Endodermal cell (in vitro differentiated cells): ENCODE data around the gene LMX1B. TPM values are rescaled to one million over a fixed set of nuclear protein-coding genes. Genes with fewer than 3 reads are reported as not detected.

ENCODE experiments used
- DNase-seq: peaks from one replicate; pipeline ENCODE4 v3.0.0-alpha.2; 2017
- H3K27ac ChIP-seq: 2 replicates; pipeline ENCODE4 v1.5.1; 2013; ENCODE audit warnings: mild to moderate bottlenecking, low read depth, low read length, moderate library complexity
- H3K27me3 ChIP-seq: 2 replicates; pipeline ENCODE4 v1.6.1; 2013; ENCODE audit warnings: mild to moderate bottlenecking, low read length, moderate library complexity; ENCODE audit not compliant: insufficient read depth, control insufficient read depth, poor library complexity, severe bottlenecking
- H3K36me3 ChIP-seq: 2 replicates; pipeline ENCODE4 v1.7.0; 2013; ENCODE audit warnings: mild to moderate bottlenecking, low read length, moderate library complexity; ENCODE audit not compliant: control insufficient read depth, insufficient read depth
- H3K4me1 ChIP-seq: one replicate; pipeline ENCODE4 v1.7.0; 2013; ENCODE audit warnings: low read length; ENCODE audit not compliant: control insufficient read depth, insufficient read depth
- H3K4me3 ChIP-seq: 2 replicates; pipeline ENCODE4 v1.5.1; 2013; ENCODE audit warnings: mild to moderate bottlenecking, low read length, moderate library complexity
- H3K9ac ChIP-seq: 2 replicates; pipeline ENCODE4 v1.6.1; 2013; ENCODE audit warnings: mild to moderate bottlenecking, low read length, moderate library complexity; ENCODE audit not compliant: poor library complexity, severe bottlenecking; ENCODE audit errors: extremely low read depth
- H3K9me3 ChIP-seq: 2 replicates; pipeline ENCODE4 v1.6.1; 2013; ENCODE audit warnings: mild to moderate bottlenecking, low read length, moderate library complexity; ENCODE audit not compliant: control insufficient read depth
- H3K27ac Mint-ChIP-seq: 2 replicates; pipeline ENCODE4 v1.8.0; 2020; ENCODE audit warnings: mixed read lengths
- H3K27me3 Mint-ChIP-seq: 2 replicates; pipeline ENCODE4 v1.8.0; 2021; ENCODE audit warnings: mild to moderate bottlenecking, mixed read lengths; ENCODE audit not compliant: insufficient read depth
- H3K36me3 Mint-ChIP-seq: 2 replicates; pipeline ENCODE4 v1.8.0; 2020; ENCODE audit warnings: low read depth, mixed read lengths
- H3K4me1 Mint-ChIP-seq: 2 replicates; pipeline ENCODE4 v1.8.0; 2020; ENCODE audit warnings: mixed read lengths
- H3K4me3 Mint-ChIP-seq: 2 replicates; pipeline ENCODE4 v1.8.0; 2020; ENCODE audit warnings: mild to moderate bottlenecking, moderate library complexity, mixed read lengths
- H3K9me3 Mint-ChIP-seq: 2 replicates; pipeline ENCODE4 v1.8.0; 2020; ENCODE audit warnings: mild to moderate bottlenecking, mixed read lengths
- WGBS, 2 experiments: methylation state at CpG; one replicate each; pipeline versions ENCODE4 v1.1.5 to v1.1.7; 2013; ENCODE audit warnings: missing lambda C conversion rate in 2 of 2, mixed read lengths in 1 of 2; ENCODE audit not compliant: insufficient coverage in 1 of 2, insufficient read length in 1 of 2; 5-methylcytosine and 5-hydroxymethylcytosine counted together
- total RNA-seq, 2 donors: library from RNA; stranded (reverse); fragmentation: NEBNext Ultra II Directional in 1 of 2; extraction: Animal tissue kit (Norgen Biotek cat#: 25700) in 1 of 2; gene quantifications; 2 replicates in 1 of 2; 3 replicates in 1 of 2; pipeline ENCODE4 v1.2.1, GENCODE V29; 2021
- TF ChIP-seq, protein P1 (sequence below): fragments of 200-600 bp; sonication (generic); conservative IDR thresholded peaks from 2 replicates; pipeline ENCODE4 v1.5.0; 2021; ENCODE audit warnings: antibody characterized with exemption, mild to moderate bottlenecking

Gene LMX1B
- total RNA-seq, 2 donors from 2014 or later = 11.1 to 11.4 TPM

DNA sequence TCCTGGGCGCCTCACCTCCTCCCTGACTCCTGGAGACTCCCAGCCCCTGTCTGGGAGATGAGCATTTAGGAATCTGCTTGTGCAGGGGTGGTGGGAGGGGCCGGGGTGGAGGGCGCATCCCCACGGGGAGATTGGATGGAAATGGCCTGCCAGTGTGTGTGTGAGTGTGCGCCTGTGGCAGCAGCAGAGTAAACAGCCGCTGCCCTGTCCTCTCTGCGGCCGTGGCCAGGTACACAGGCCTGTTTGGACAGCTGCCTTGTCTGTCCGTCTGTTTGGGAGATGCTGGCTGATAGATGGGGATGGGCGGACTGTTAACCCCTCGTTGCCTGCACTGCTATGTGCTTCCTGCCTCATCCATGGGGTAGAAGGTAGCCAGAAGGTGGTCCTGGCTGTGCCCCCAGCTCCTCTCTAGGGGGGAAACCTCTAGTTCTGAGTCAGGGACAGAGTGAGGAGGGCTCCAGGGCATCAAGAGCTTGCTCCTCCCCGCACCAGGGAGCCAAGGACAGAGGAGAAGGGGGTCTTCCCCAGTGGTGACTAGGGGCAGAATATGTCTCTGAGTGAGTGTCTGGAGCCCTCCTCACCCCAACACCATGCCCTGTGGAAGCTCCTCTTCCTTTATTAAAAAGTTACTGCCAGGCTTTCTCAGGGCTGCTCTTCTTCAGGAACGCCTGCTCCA lies 60.1 kb downstream of the LMX1B start:
- Mint-ChIP-seq H3K27me3 (peaks cover 37% of the 10 kb centered on the region), H3K27ac (peak overlapping the region; percentile 87), H3K36me3 (no peaks in the 10 kb centered on the region), H3K9me3 (no peaks in the 10 kb centered on the region), H3K4me1 (peaks cover 41% of the 10 kb centered on the region), H3K4me3 (peak overlapping the region; percentile 13)
- TF ChIP-seq, protein P1, sequence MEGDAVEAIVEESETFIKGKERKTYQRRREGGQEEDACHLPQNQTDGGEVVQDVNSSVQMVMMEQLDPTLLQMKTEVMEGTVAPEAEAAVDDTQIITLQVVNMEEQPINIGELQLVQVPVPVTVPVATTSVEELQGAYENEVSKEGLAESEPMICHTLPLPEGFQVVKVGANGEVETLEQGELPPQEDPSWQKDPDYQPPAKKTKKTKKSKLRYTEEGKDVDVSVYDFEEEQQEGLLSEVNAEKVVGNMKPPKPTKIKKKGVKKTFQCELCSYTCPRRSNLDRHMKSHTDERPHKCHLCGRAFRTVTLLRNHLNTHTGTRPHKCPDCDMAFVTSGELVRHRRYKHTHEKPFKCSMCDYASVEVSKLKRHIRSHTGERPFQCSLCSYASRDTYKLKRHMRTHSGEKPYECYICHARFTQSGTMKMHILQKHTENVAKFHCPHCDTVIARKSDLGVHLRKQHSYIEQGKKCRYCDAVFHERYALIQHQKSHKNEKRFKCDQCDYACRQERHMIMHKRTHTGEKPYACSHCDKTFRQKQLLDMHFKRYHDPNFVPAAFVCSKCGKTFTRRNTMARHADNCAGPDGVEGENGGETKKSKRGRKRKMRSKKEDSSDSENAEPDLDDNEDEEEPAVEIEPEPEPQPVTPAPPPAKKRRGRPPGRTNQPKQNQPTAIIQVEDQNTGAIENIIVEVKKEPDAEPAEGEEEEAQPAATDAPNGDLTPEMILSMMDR = no peak
- peak; percentile 80 for DNase-seq
- Histone ChIP-seq H3K4me3 (no peak overlapping the region), H3K4me1 (peaks cover 37% of the 10 kb centered on the region), H3K9me3 (no peaks in the 10 kb centered on the region), H3K36me3 (no peaks in the 10 kb centered on the region), H3K27ac (no peak overlapping the region), H3K27me3 (peaks cover 22% of the 10 kb centered on the region), H3K9ac (no peak overlapping the region)
- 20 to 29% methylated on average over 1 to 13 of the region's 13 CpGs for WGBS, 2 experiments

DNA sequence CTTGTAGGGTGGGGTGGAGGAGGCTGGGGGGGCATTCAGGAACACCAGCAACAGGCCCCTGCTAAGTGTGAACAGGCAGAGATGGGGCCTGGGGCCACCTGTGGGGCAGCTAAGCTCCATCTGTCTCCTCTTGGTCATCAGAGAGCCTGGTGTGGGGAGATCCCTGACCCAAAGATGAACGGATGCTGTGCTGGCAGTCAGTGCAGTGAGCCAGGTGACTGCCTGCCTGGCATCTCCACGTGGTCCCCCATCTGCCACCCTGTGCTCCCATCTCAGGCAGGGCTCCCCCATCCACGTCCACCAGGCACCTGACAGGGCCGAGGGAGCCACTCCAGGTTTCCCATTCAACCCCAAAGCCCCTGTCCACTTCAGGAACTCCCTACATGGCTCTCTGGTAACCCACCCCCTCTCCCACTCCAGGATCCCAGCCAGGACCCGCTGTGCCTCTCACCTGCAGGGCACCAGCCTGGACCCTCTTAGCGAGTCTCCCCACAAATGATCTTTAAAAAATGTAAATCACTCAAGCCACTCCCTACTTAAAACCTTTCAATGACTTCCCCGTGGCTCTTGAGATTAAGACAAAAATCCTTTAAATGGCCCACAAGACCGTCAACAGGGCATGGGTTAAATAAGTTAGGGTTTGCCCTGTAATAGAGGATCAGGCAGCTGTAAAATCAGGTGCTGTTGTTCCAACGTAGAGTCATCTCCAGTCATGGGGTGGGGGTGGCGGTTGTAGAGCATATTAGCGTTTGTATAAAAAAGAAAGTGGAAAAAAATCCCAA lies 60.8 kb downstream of the LMX1B start:
- no peaks in the 10 kb centered on the region for H3K36me3 ChIP-seq
- TF ChIP-seq, protein P1 = no peak
- Mint-ChIP-seq H3K4me1 (peaks cover 45% of the 10 kb centered on the region), H3K27ac (peak overlapping the region; percentile 87), H3K9me3 (no peaks in the 10 kb centered on the region), H3K36me3 (no peaks in the 10 kb centered on the region), H3K27me3 (peaks cover 44% of the 10 kb centered on the region), H3K4me3 (peak overlapping the region; percentile 13)
- no peak overlapping the region for H3K9ac ChIP-seq
- H3K4me3 ChIP-seq = no peak overlapping the region
- 24 to 28% methylated on average over 6 to 11 of the region's 11 CpGs for WGBS, 2 experiments
- DNase-seq = peak; percentile 76
- H3K4me1 ChIP-seq = peaks cover 37% of the 10 kb centered on the region
- peaks cover 29% of the 10 kb centered on the region for H3K27me3 ChIP-seq
- no peaks in the 10 kb centered on the region for H3K9me3 ChIP-seq
- no peak overlapping the region for H3K27ac ChIP-seq

DNA sequence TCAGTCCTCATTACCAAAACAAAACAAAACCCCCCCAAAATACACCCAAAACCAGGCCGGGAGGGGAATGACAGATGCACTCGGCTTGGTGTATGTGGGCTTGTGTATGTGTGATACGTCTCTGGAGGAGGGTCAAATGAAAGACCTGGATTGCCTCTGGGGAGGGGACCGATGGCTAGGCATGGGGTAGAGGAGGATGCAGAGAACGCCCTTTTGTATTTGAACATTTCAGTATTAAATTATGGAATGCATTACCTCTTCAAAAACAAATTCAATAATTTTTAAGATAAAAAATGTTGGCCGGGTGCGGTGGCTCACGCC lies 61.4 kb downstream of the LMX1B start:
- no peak overlapping the region for H3K9ac ChIP-seq
- no peaks in the 10 kb centered on the region for H3K9me3 ChIP-seq
- Mint-ChIP-seq H3K27me3 (peaks cover 50% of the 10 kb centered on the region), H3K4me3 (peak overlapping the region; percentile 13), H3K9me3 (no peaks in the 10 kb centered on the region), H3K4me1 (peaks cover 45% of the 10 kb centered on the region), H3K27ac (peak overlapping the region; percentile 87), H3K36me3 (no peaks in the 10 kb centered on the region)
- H3K4me3 ChIP-seq = no peak overlapping the region
- WGBS, 2 experiments = 32% methylated on average over 4 of the region's 8 CpGs; no CpG with 5 or more reads in 1 of the 2 experiments
- no peak overlapping the region for H3K27ac ChIP-seq
- H3K36me3 ChIP-seq = no peaks in the 10 kb centered on the region
- DNase-seq = peak; percentile 66
- peaks cover 37% of the 10 kb centered on the region for H3K4me1 ChIP-seq
- TF ChIP-seq, protein P1 = no peak
- H3K27me3 ChIP-seq = peaks cover 34% of the 10 kb centered on the region
